Chondrocyte (in vitro differentiated cells): Measurements from ENCODE around the gene CLPSL2. TPM values are rescaled to one million over a fixed set of nuclear protein-coding genes. Genes with fewer than 3 reads are reported as not detected.

ENCODE experiments used
- DNase-seq: peaks from one replicate; pipeline ENCODE4 v3.0.0; 2021; ENCODE audit warnings: mixed read lengths, low spot score
- H3K27ac Mint-ChIP-seq: one replicate; pipeline ENCODE4 v1.8.0; 2021; ENCODE audit warnings: mild to moderate bottlenecking, moderate library complexity, mixed read lengths; ENCODE audit not compliant: unreplicated experiment
- H3K27me3 Mint-ChIP-seq: 2 replicates; pipeline ENCODE4 v1.8.0; 2021; ENCODE audit warnings: low read depth, mixed read lengths
- H3K36me3 Mint-ChIP-seq: 2 replicates; pipeline ENCODE4 v1.8.0; 2021; ENCODE audit warnings: low read depth, mixed read lengths
- H3K4me1 Mint-ChIP-seq: 2 replicates; pipeline ENCODE4 v1.8.0; 2021; ENCODE audit warnings: low read depth, mild to moderate bottlenecking, mixed read lengths
- H3K4me3 Mint-ChIP-seq: one replicate; pipeline ENCODE4 v1.8.0; 2021; ENCODE audit warnings: mild to moderate bottlenecking, moderate library complexity, mixed read lengths; ENCODE audit not compliant: unreplicated experiment
- H3K9me3 Mint-ChIP-seq: 2 replicates; pipeline ENCODE4 v1.8.0; 2021; ENCODE audit warnings: low read depth, mixed read lengths
- total RNA-seq: library from RNA; stranded (reverse); gene quantifications from 3 replicates; pipeline ENCODE4 v1.2.1, GENCODE V29; 2021
- TF ChIP-seq, protein P1 (sequence below): fragments of 200-600 bp; sonication (generic); IDR thresholded peaks from 2 replicates; pipeline ENCODE4 v1.5.0; 2021; ENCODE audit warnings: antibody characterized with exemption, mild to moderate bottlenecking, moderate library complexity

Gene CLPSL2
- total RNA-seq, 1 donor from 2014 or later, result not detected

DNA sequence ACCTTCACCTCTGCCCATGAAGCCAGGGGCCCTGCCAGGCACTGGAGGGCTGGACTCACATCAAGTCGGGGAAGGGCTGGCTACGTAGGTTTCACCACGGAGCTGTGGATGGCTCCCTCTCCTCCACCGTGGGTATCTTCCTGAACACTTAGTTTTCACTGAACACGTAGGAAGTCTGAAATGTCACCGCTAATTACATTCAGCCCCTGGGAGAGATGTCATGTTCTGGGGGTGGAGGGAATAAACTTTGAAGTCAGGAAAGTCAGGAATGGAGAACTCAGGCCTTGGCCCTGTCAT lies 35.2 kb downstream of the CLPSL2 start:
- H3K4me3 Mint-ChIP-seq, result no peak overlapping the region
- no peak overlapping the region for H3K27ac Mint-ChIP-seq
- H3K36me3 Mint-ChIP-seq, result no peaks in the 10 kb centered on the region
- H3K4me1 Mint-ChIP-seq, result peaks cover 9% of the 10 kb centered on the region
- TF ChIP-seq, protein P1, sequence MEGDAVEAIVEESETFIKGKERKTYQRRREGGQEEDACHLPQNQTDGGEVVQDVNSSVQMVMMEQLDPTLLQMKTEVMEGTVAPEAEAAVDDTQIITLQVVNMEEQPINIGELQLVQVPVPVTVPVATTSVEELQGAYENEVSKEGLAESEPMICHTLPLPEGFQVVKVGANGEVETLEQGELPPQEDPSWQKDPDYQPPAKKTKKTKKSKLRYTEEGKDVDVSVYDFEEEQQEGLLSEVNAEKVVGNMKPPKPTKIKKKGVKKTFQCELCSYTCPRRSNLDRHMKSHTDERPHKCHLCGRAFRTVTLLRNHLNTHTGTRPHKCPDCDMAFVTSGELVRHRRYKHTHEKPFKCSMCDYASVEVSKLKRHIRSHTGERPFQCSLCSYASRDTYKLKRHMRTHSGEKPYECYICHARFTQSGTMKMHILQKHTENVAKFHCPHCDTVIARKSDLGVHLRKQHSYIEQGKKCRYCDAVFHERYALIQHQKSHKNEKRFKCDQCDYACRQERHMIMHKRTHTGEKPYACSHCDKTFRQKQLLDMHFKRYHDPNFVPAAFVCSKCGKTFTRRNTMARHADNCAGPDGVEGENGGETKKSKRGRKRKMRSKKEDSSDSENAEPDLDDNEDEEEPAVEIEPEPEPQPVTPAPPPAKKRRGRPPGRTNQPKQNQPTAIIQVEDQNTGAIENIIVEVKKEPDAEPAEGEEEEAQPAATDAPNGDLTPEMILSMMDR, result no peak
- no peak for DNase-seq
- H3K9me3 Mint-ChIP-seq, result no peaks in the 10 kb centered on the region
- peaks cover 9% of the 10 kb centered on the region for H3K27me3 Mint-ChIP-seq

DNA sequence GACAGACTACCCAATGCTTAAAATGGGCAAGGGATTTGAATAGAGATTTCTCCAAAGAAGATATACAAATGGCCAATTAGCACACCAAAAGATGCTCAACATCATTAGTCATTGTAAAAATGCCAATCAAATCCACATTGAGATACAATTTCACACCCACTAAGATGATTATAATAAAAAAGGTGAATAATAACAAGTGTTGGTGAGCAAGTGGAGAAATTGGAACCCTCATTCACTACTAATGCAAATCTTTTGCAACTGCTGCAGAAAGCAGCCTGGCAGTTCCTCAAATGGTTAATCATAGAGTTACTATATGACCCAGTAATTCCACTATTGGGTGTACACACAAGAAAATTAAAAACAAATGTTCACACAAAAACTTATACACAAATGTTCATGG lies 41.1 kb downstream of the CLPSL2 start:
- no peaks in the 10 kb centered on the region for H3K36me3 Mint-ChIP-seq
- DNase-seq, result no peak
- H3K27me3 Mint-ChIP-seq, result no peaks in the 10 kb centered on the region
- TF ChIP-seq, protein P1, result no peak
- H3K4me3 Mint-ChIP-seq, result no peak overlapping the region
- H3K27ac Mint-ChIP-seq, result no peak overlapping the region
- no peaks in the 10 kb centered on the region for H3K4me1 Mint-ChIP-seq
- H3K9me3 Mint-ChIP-seq, result peaks cover 4% of the 10 kb centered on the region

DNA sequence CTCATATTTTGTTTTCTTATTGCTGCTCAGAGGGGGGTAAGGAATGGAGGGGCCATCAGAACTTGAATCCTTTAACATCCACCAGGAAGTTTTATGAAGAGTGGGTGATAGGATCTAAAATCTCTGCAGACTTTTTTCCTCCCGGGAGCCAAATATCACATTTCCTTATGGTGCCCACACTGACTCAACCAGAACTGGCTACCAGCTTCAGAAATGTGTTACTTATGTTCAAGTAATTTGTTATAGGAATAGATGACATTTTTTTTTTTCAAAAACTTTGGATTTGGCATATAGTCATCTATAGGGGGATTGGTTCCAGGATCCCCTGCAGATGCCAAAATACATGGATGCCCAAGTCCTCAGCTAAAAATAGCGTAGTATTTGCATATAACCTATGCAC lies 47.2 kb downstream of the CLPSL2 start:
- no peak overlapping the region for H3K27ac Mint-ChIP-seq
- TF ChIP-seq, protein P1, result no peak
- DNase-seq, result no peak

DNA sequence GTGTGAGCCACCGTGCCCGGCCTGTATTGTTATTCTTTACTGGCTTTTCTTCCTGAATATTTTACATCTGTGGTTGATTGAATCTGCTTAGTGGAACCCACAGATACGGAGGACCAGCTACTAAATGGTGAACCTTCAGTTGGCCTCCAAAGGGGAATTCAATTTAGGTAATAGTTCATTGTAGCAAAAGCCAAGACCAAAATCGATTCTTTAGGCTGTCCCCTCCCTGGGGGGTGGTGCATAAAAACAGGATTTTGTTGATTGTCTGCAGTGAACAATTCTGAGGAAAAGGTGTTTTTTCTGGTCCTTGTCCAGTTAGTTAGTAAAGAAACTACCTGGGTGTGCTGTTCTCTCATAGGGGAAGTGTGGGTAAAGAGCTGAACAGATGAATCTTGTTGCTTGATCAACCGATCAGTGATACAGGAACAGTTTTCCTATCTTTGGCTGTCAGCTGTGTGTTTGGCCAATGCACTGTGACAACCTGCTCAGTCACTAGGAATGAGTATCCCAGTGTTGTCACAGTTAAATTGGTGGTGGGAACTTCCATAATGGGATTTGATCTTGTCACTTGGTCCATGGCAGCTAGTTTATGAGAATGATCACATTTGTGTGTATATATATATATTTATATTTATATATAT lies 48.3 kb downstream of the CLPSL2 start:
- peaks cover 1% of the 10 kb centered on the region for H3K27me3 Mint-ChIP-seq
- H3K9me3 Mint-ChIP-seq, result peaks cover 4% of the 10 kb centered on the region
- DNase-seq, result no peak
- H3K4me1 Mint-ChIP-seq, result no peaks in the 10 kb centered on the region
- TF ChIP-seq, protein P1, result no peak
- H3K36me3 Mint-ChIP-seq, result no peaks in the 10 kb centered on the region
- no peak overlapping the region for H3K27ac Mint-ChIP-seq
- H3K4me3 Mint-ChIP-seq, result no peak overlapping the region

More for the DNA sequence above, 47.2 kb downstream of the CLPSL2 start:
- Mint-ChIP-seq H3K27me3 (peaks cover 1% of the 10 kb centered on the region), H3K4me1 (no peaks in the 10 kb centered on the region), H3K36me3 (no peaks in the 10 kb centered on the region), H3K4me3 (no peak overlapping the region), H3K9me3 (no peaks in the 10 kb centered on the region)

Other genes starting within 250 kb of the CLPSL2 start
- 139 to 237 TPM (median 143 TPM) in 3 replicates for gene FKBP5, start 87.7 kb upstream of the CLPSL2 start, total RNA-seq
- gene ARMC12, start 39.6 kb upstream of the CLPSL2 start, total RNA-seq, result 1.8 to 1.9 TPM (median 1.8 TPM) in 3 replicates
- not detected in 3 replicates for gene CLPSL1, start 4.4 kb downstream of the CLPSL2 start, total RNA-seq
- gene CLPS, start 20.7 kb downstream of the CLPSL2 start, total RNA-seq, result not detected in 3 replicates
- gene LHFPL5, start 28.8 kb downstream of the CLPSL2 start, total RNA-seq, result not detected in 3 replicates
- 31.2 to 33.0 TPM (median 32.0 TPM) in 3 replicates for gene SRPK1, start 144.5 kb downstream of the CLPSL2 start, total RNA-seq
- 0.15 TPM in 1 of 3 replicates, not detected in the others for gene SLC26A8, start 248.0 kb downstream of the CLPSL2 start, total RNA-seq